Measurements from ENCODE around the gene ALG10B.
"Not testable (repeated sequence)": the region's sequence is repeated elsewhere in the genome, so short reads cannot be mapped to it uniquely, and the experiment has no call there.

Gene ALG10B

DNA sequence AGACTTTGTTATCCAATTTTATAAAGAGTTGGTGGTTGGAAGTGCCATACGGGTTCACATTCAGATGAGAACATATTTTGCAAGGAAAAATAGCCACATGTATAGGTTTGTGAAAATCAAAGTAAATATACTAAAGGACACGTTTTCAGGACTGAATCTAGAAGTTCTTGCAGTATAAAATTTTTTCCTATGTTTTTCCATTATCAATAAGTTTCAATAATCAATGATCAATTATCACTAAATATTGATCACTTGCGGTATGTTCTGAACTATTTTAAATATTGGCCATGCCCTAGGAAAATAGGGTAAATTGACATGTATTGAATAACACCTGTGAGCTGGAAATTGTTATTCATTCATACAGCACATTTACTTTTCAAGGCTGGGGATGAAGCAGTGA lies 25.9 kb downstream of the ALG10B start:
- no peak overlapping the region for H3K4me3 ChIP-seq (ENCODE audit: control insufficient read depth, low read depth, low read length)
- TF ChIP-seq, protein P1, sequence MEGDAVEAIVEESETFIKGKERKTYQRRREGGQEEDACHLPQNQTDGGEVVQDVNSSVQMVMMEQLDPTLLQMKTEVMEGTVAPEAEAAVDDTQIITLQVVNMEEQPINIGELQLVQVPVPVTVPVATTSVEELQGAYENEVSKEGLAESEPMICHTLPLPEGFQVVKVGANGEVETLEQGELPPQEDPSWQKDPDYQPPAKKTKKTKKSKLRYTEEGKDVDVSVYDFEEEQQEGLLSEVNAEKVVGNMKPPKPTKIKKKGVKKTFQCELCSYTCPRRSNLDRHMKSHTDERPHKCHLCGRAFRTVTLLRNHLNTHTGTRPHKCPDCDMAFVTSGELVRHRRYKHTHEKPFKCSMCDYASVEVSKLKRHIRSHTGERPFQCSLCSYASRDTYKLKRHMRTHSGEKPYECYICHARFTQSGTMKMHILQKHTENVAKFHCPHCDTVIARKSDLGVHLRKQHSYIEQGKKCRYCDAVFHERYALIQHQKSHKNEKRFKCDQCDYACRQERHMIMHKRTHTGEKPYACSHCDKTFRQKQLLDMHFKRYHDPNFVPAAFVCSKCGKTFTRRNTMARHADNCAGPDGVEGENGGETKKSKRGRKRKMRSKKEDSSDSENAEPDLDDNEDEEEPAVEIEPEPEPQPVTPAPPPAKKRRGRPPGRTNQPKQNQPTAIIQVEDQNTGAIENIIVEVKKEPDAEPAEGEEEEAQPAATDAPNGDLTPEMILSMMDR (IDR thresholded peaks at IDR 0.05; ENCODE audit: control insufficient read depth, insufficient read depth, low read depth, low read length, missing control alignments) = no peak
- no peak for DNase-seq (ENCODE audit: low read depth)

- DNase-seq (ENCODE audit: low read depth) = not testable (repeated sequence)
Measured at GRCh38 chr12:38343256-38343655, 26.7 kb downstream of the ALG10B start.

DNA sequence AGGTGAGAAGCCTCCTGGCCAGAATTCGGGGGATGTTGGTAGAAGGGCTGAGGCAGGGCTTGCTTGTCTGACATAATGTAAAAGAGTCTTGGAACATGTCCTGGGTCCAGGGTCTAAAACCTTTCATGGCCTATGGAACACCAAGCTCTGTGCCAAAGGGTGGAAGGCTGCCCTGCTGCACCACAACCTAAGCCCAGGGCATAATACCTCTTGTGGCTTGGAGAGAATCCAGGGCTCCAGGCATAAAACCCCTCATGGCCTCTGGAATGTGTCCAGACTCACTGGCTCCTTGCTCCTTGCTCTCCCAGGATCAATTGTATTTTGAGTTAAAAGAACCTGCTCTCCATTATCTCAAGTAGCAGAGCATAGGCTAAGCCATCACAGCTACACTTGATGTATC lies 27.3 kb downstream of the ALG10B start:
- DNase-seq (ENCODE audit: low read depth); H3K4me3 ChIP-seq (ENCODE audit: control insufficient read depth, low read depth, low read length): not testable (repeated sequence)

More at GRCh38 chr12:38343256-38343655, 26.7 kb downstream of the ALG10B start:
- not testable (repeated sequence) for H3K4me3 ChIP-seq (ENCODE audit: control insufficient read depth, low read depth, low read length)

GRCh38 chr12:38350342-38351174 lies 34.0 kb downstream of the ALG10B start:
- no peak overlapping the region for H3K4me3 ChIP-seq (ENCODE audit: control insufficient read depth, low read depth, low read length)
- DNase-seq (ENCODE audit: low read depth) = no peak
- TF ChIP-seq, protein P1 (IDR thresholded peaks at IDR 0.05; ENCODE audit: control insufficient read depth, insufficient read depth, low read depth, low read length, missing control alignments) = no peak

- H3K4me3 ChIP-seq (ENCODE audit: control insufficient read depth, low read depth, low read length); DNase-seq (ENCODE audit: low read depth): not testable (repeated sequence)
Measured at GRCh38 chr12:38351175-38351508, 34.6 kb downstream of the ALG10B start.

- TF ChIP-seq, protein P1 (IDR thresholded peaks at IDR 0.05; ENCODE audit: control insufficient read depth, insufficient read depth, low read depth, low read length, missing control alignments) = no peak
- no peak for DNase-seq (ENCODE audit: low read depth)
- no peak overlapping the region for H3K4me3 ChIP-seq (ENCODE audit: control insufficient read depth, low read depth, low read length)
Measured at GRCh38 chr12:38367506-38367905, 50.9 kb downstream of the ALG10B start.

DNA sequence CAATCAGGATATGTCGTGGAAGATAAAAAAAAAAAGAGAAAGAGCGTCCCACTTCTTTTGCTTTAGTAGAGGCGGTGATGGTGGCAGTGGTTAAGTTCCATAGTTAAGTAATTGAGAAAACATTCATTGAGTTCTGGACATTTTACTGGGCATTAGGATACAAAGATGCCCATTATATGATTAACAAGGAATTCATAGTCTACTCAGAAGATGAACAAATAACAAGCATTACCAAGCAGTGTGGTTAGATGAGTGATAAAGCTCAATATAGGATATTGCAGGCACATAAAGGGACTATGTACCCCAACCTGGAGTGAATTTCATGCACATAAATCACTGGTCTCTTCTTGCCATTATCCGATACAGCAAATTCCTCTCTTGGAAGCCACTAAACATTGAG lies 53.7 kb downstream of the ALG10B start:
- no peak overlapping the region for H3K4me3 ChIP-seq (ENCODE audit: control insufficient read depth, low read depth, low read length)
- TF ChIP-seq, protein P1 (IDR thresholded peaks at IDR 0.05; ENCODE audit: control insufficient read depth, insufficient read depth, low read depth, low read length, missing control alignments) = no peak
- DNase-seq (ENCODE audit: low read depth) = no peak

DNA sequence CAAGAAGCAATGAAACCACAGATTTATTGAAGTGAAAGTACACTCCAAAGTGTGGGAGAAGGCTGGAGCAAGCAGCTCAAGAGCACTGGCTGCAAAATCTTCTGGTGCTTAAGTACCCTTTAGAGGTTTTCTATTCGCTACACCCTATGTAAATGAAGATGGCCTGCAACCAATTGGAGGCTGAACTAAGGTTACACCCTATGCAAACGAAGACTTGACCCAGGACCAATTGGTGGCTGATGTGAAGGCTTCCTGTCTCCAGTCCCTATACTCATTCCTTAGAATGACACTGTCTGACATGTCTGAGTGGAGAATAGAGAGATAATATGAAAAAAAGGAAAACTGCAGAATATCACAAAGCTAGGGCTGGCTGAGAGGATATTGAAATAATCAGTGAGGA lies 57.2 kb downstream of the ALG10B start:
- DNase-seq (ENCODE audit: low read depth) = no peak
- H3K4me3 ChIP-seq (ENCODE audit: control insufficient read depth, low read depth, low read length) = no peak overlapping the region
- TF ChIP-seq, protein P1 (IDR thresholded peaks at IDR 0.05; ENCODE audit: control insufficient read depth, insufficient read depth, low read depth, low read length, missing control alignments) = no peak

Measured in AG09309 (cell line).